Measurements from ENCODE around the gene SPDYE3.
"Not testable (repeated sequence)": the region's sequence is repeated elsewhere in the genome, so short reads cannot be mapped to it uniquely, and the experiment has no call there.

- TF ChIP-seq POLR2AphosphoS5 (IDR thresholded peaks at IDR 0.05): not testable (repeated sequence)
- TF ChIP-seq, protein P1, sequence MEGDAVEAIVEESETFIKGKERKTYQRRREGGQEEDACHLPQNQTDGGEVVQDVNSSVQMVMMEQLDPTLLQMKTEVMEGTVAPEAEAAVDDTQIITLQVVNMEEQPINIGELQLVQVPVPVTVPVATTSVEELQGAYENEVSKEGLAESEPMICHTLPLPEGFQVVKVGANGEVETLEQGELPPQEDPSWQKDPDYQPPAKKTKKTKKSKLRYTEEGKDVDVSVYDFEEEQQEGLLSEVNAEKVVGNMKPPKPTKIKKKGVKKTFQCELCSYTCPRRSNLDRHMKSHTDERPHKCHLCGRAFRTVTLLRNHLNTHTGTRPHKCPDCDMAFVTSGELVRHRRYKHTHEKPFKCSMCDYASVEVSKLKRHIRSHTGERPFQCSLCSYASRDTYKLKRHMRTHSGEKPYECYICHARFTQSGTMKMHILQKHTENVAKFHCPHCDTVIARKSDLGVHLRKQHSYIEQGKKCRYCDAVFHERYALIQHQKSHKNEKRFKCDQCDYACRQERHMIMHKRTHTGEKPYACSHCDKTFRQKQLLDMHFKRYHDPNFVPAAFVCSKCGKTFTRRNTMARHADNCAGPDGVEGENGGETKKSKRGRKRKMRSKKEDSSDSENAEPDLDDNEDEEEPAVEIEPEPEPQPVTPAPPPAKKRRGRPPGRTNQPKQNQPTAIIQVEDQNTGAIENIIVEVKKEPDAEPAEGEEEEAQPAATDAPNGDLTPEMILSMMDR (IDR thresholded peaks at IDR 0.05): not testable (repeated sequence)
Observed at GRCh38 chr7:100269306-100270045, 38.0 kb upstream of the SPDYE3 start.

All from stomach (tissue), 4 donors.